KMS-11 (cell line): Measurements from ENCODE around the gene TMEM174.

Experiments
- H2AFZ ChIP-seq: fragments of 200-600 bp; sonication (generic); 2 replicates; pipeline ENCODE4 v1.6.1; 2016; ENCODE audit warnings: antibody characterized with exemption, mixed run types, low read depth
- H3K27ac ChIP-seq: fragments of 200-600 bp; sonication (generic); 2 replicates; pipeline ENCODE4 v1.6.1; 2016; ENCODE audit warnings: mild to moderate bottlenecking, mixed run types
- H3K27me3 ChIP-seq: fragments of 200-600 bp; sonication (generic); 2 replicates; pipeline ENCODE4 v1.6.1; 2017; ENCODE audit warnings: mild to moderate bottlenecking, low read depth, mixed run types, moderate library complexity; ENCODE audit not compliant: insufficient read depth
- H3K36me3 ChIP-seq: fragments of 200-600 bp; sonication (generic); 2 replicates; pipeline ENCODE4 v1.6.1; 2017; ENCODE audit warnings: mild to moderate bottlenecking, mixed run types; ENCODE audit not compliant: insufficient read depth
- H3K4me1 ChIP-seq: fragments of 200-600 bp; sonication (generic); 2 replicates; pipeline ENCODE4 v1.6.1; 2016; ENCODE audit warnings: mild to moderate bottlenecking, low read depth, mixed run types; ENCODE audit not compliant: poor library complexity, severe bottlenecking
- H3K4me2 ChIP-seq: fragments of 200-600 bp; sonication (generic); 2 replicates; pipeline ENCODE4 v1.7.0; 2016; ENCODE audit warnings: mild to moderate bottlenecking, mixed run types
- H3K4me3 ChIP-seq: fragments of 200-600 bp; sonication (generic); IDR thresholded peaks from 2 replicates; pipeline ENCODE4 v1.6.1; 2017; ENCODE audit warnings: low read depth, low read length, mixed read lengths; ENCODE audit not compliant: insufficient read depth
- H3K79me2 ChIP-seq: fragments of 200-600 bp; sonication (generic); 2 replicates; pipeline ENCODE4 v1.6.1; 2016; ENCODE audit warnings: low read depth, mixed run types; ENCODE audit not compliant: insufficient read depth
- H3K9ac ChIP-seq: fragments of 200-600 bp; sonication (generic); 2 replicates; pipeline ENCODE4 v1.6.1; 2016; ENCODE audit warnings: mild to moderate bottlenecking, mixed run types
- H4K20me1 ChIP-seq: fragments of 200-600 bp; sonication (generic); 2 replicates; pipeline ENCODE4 v1.6.1; 2016; ENCODE audit warnings: mild to moderate bottlenecking, mixed run types; ENCODE audit not compliant: insufficient read depth
- CTCF ChIP-seq: fragments of 200-600 bp; sonication (generic); conservative IDR thresholded peaks from 2 replicates; pipeline ENCODE4 v1.6.1; 2017; ENCODE audit warnings: low read depth, mild to moderate bottlenecking, antibody characterized with exemption, low read length, moderate library complexity, mixed read lengths

TMEM174 gene

GRCh38 chr5:73149540-73149939 lies 23.5 kb upstream of the TMEM174 start:
- Histone ChIP-seq H2AFZ (no peak overlapping the region), H3K27me3 (peaks cover 13% of the 10 kb centered on the region), H4K20me1 (no peaks in the 10 kb centered on the region), H3K4me2 (no peak overlapping the region), H3K4me3 (no peak overlapping the region), H3K27ac (no peak overlapping the region), H3K79me2 (no peaks in the 10 kb centered on the region), H3K4me1 (no peaks in the 10 kb centered on the region), H3K36me3 (no peaks in the 10 kb centered on the region), H3K9ac (no peak overlapping the region)
- no peak for TF ChIP-seq CTCF

GRCh38 chr5:73150876-73151275 lies 22.1 kb upstream of the TMEM174 start:
- H3K36me3 ChIP-seq: no peaks in the 10 kb centered on the region
- no peak overlapping the region for H3K27ac ChIP-seq
- no peaks in the 10 kb centered on the region for H3K4me1 ChIP-seq
- no peaks in the 10 kb centered on the region for H3K79me2 ChIP-seq
- no peak overlapping the region for H2AFZ ChIP-seq
- H3K9ac ChIP-seq: no peak overlapping the region
- no peak overlapping the region for H3K4me3 ChIP-seq
- peaks cover 24% of the 10 kb centered on the region for H3K27me3 ChIP-seq
- H4K20me1 ChIP-seq: no peaks in the 10 kb centered on the region
- H3K4me2 ChIP-seq: no peak overlapping the region
- TF ChIP-seq CTCF: no peak

GRCh38 chr5:73151766-73152410 lies 21.1 kb upstream of the TMEM174 start:
- Histone ChIP-seq H4K20me1 (no peaks in the 10 kb centered on the region), H2AFZ (no peak overlapping the region), H3K79me2 (no peaks in the 10 kb centered on the region), H3K4me3 (no peak overlapping the region), H3K36me3 (no peaks in the 10 kb centered on the region), H3K4me1 (no peaks in the 10 kb centered on the region), H3K4me2 (no peak overlapping the region), H3K9ac (no peak overlapping the region), H3K27ac (no peak overlapping the region), H3K27me3 (peaks cover 34% of the 10 kb centered on the region)
- no peak for TF ChIP-seq CTCF

GRCh38 chr5:73152411-73153388 lies 20.3 kb upstream of the TMEM174 start:
- H4K20me1 ChIP-seq: no peaks in the 10 kb centered on the region

More at GRCh38 chr5:73152411-73153388, 20.3 kb upstream of the TMEM174 start:
- Histone ChIP-seq H3K4me1 (no peaks in the 10 kb centered on the region), H3K79me2 (no peaks in the 10 kb centered on the region), H3K9ac (no peak overlapping the region), H2AFZ (no peak overlapping the region), H3K4me2 (no peak overlapping the region), H3K4me3 (no peak overlapping the region), H3K27me3 (peaks cover 42% of the 10 kb centered on the region), H3K27ac (no peak overlapping the region), H3K36me3 (no peaks in the 10 kb centered on the region)
- no peak for TF ChIP-seq CTCF
